Right lobe of liver (tissue), 4 donors: ENCODE data around the gene CCL5.

Source experiments
- CTCF ChIP-seq, 4 donors: fragments of 200-600 bp in 3 of 4; fragments of 450-650 bp in 1 of 4; IDR thresholded peaks; one replicate each; pipeline versions ENCODE4 v1.5.1 to v1.8.0; 2016 to 2022; ENCODE audit warnings: antibody characterized with exemption in 4 of 4, mild to moderate bottlenecking in 2 of 4
- POLR2A ChIP-seq: fragments of 450-650 bp; IDR thresholded peaks from one replicate; pipeline ENCODE4 v1.6.1; 2017; ENCODE audit warnings: antibody characterized with exemption, mild to moderate bottlenecking
- donor health status: DM: no; HTN: no; CAD: no.
- donor health status: DM: no; HTN: no; CAD: no.
- donor health status: DM: no; HTN: yes; CAD: no.

GRCh38 chr17:35889241-35889640, 9.1 kb upstream of the CCL5 start:
- TF ChIP-seq CTCF (IDR thresholded peaks at IDR 0.05): no peak
- no peak for TF ChIP-seq POLR2A
